GM12878 (cell line): ENCODE results near the gene PRR3. TPM values are rescaled to one million over a fixed set of nuclear protein-coding genes. Genes with fewer than 3 reads are reported as not detected.

Experiments used
- ATAC-seq: fragments of 200-7000 bp; cut with Tn5 transposase; 3 replicates; pipeline ENCODE4 v1.9.1; 2020; ENCODE audit warnings: mild to moderate bottlenecking, moderate library complexity
- BruUV-seq: library from RNA; stranded (reverse); fragments of 400-500 nt; replicated peaks from 2 replicates; lab custom pipeline; 2021; lab: Mats Ljungman, UMichigan
- CTCF ChIA-PET: fragments of 300-600 bp; sonication (Branson Sonifier 250); formaldehyde crosslinking; extraction: SDS; loops from one replicate; lab custom pipeline; 2021; ENCODE audit warnings: inconsistent platforms; lab: Yijun Ruan, JAX
- POLR2A ChIA-PET: fragments of 350-600 bp; formaldehyde crosslinking; extraction: SDS; loops from one replicate; lab custom pipeline; 2021; ENCODE audit warnings: inconsistent platforms; lab: Charles Lee
- RAD21 ChIA-PET: fragments of 300-600 bp; sonication (Branson Sonifier 250); formaldehyde crosslinking; loops from one replicate; lab custom pipeline; 2023; ENCODE audit warnings: antibody characterized with exemption; ENCODE audit not compliant: unreplicated experiment; lab: Charles Lee
- SMC1A ChIA-PET: fragments of 300-600 bp; sonication (Branson Sonifier 250); formaldehyde crosslinking; loops from one replicate; lab custom pipeline; 2023; ENCODE audit not compliant: unreplicated experiment, uncharacterized antibody; lab: Charles Lee
- DNase-seq: peaks from one replicate; pipeline ENCODE4 v3.0.0-alpha.2; 2011; ENCODE audit warnings: low read depth, low spot score
- FAIRE-seq: peaks from 3 replicates; lab custom pipeline; 2011; peaks lifted over from hg19 to GRCh38; lab: Jason Lieb, UNC
- H2AFZ ChIP-seq: 2 replicates; pipeline ENCODE4 v1.6.0; 2011; ENCODE audit warnings: low read depth, low read length, control low read depth; ENCODE audit not compliant: control insufficient read depth
- H3K27ac ChIP-seq: 2 replicates; pipeline ENCODE4 v1.5.1; 2011; ENCODE audit warnings: control low read depth; ENCODE audit not compliant: control insufficient read depth, insufficient read depth
- H3K27me3 ChIP-seq, 2 experiments: replicated peaks in 1 of 2; 2 replicates each; pipeline versions ENCODE4 v1.6.0 to v1.6.1; 2011; ENCODE audit warnings: low read length in 1 of 2; ENCODE audit not compliant: control insufficient read depth in 2 of 2, insufficient read depth in 2 of 2
- H3K36me3 ChIP-seq, 2 experiments: 2 replicates each; pipeline ENCODE4 v1.5.1; 2011; ENCODE audit warnings: low read length in 1 of 2; ENCODE audit not compliant: control insufficient read depth in 2 of 2, insufficient read depth in 2 of 2
- H3K4me1 ChIP-seq: 2 replicates; pipeline ENCODE4 v1.6.1; 2011; ENCODE audit warnings: mild to moderate bottlenecking, low read length, moderate library complexity, mixed read lengths; ENCODE audit not compliant: control insufficient read depth, insufficient read depth
- H3K4me2 ChIP-seq: 2 replicates; pipeline ENCODE4 v1.6.0; 2011; ENCODE audit warnings: control low read depth; ENCODE audit not compliant: control insufficient read depth, insufficient read depth
- H3K4me3 ChIP-seq: fragments of 200-600 bp; sonication (generic); 2 replicates; pipeline ENCODE4 v1.5.1; 2016
- H3K79me2 ChIP-seq: 2 replicates; pipeline ENCODE4 v1.6.0; 2011; ENCODE audit warnings: low read length; ENCODE audit not compliant: control insufficient read depth, insufficient read depth
- H3K9ac ChIP-seq: 2 replicates; pipeline ENCODE4 v1.8.0; 2011; ENCODE audit warnings: low read length, control low read depth, mixed read lengths; ENCODE audit not compliant: control insufficient read depth, insufficient read depth
- H3K9me3 ChIP-seq: replicated peaks from 3 replicates; pipeline ENCODE4 v1.5.1; 2011; ENCODE audit warnings: mild to moderate bottlenecking, low read length; ENCODE audit not compliant: control insufficient read depth, insufficient read depth
- H4K20me1 ChIP-seq: 2 replicates; pipeline ENCODE4 v1.6.0; 2011; ENCODE audit not compliant: control insufficient read depth, insufficient read depth
- ASH2L ChIP-seq: fragments of 300-600, 200-600 bp; sonication (generic); IDR thresholded peaks from 2 replicates; pipeline ENCODE4 v1.6.1; 2017; ENCODE audit warnings: low read depth, mild to moderate bottlenecking, borderline replicate concordance
- CBX5 ChIP-seq: sonication (generic); IDR thresholded peaks from 2 replicates; pipeline ENCODE4 v1.6.1; 2016; ENCODE audit warnings: low read depth, moderate library complexity, mild to moderate bottlenecking, inconsistent platforms
- E2F4 ChIP-seq: IDR thresholded peaks from 2 replicates; pipeline ENCODE4 v1.6.1; 2012; ENCODE audit warnings: low read depth, low read length, improper control_type of control experiment
- FOS ChIP-seq: IDR thresholded peaks from 3 replicates; pipeline ENCODE4 v1.6.1; 2011; ENCODE audit warnings: borderline replicate concordance; ENCODE audit not compliant: insufficient read length; ENCODE audit errors: extremely low read depth
- FOXM1 ChIP-seq: IDR thresholded peaks from 2 replicates; pipeline ENCODE4 v1.6.1; 2012; ENCODE audit warnings: low read depth, mild to moderate bottlenecking, inconsistent platforms, low read length, moderate library complexity
- IKZF2 ChIP-seq, 2 experiments: fragments of 450-650 bp; IDR thresholded peaks; 2 replicates each; pipeline ENCODE4 v1.6.1; 2017; ENCODE audit warnings: mild to moderate bottlenecking in 2 of 2, moderate library complexity in 2 of 2
- NFYB ChIP-seq: IDR thresholded peaks from 2 replicates; pipeline ENCODE4 v1.6.1; 2011; ENCODE audit warnings: low read depth, mild to moderate bottlenecking, low read length, improper control_type of control experiment, moderate library complexity; ENCODE audit not compliant: insufficient read depth
- WRNIP1 ChIP-seq: IDR thresholded peaks from 2 replicates; pipeline ENCODE4 v1.6.1; 2011; ENCODE audit warnings: low read depth, low read length, improper control_type of control experiment, borderline replicate concordance
- ZNF207 ChIP-seq: fragments of 450-650 bp; IDR thresholded peaks from 2 replicates; pipeline ENCODE4 v1.6.1; 2014; ENCODE audit warnings: antibody characterized with exemption, mild to moderate bottlenecking, borderline replicate concordance
- WGBS: methylation state at CpG from one replicate; pipeline ENCODE4 v1.1.6; 2016; ENCODE audit warnings: low lambda C conversion rate; ENCODE audit not compliant: insufficient replicate concordance, insufficient coverage; ENCODE audit errors: missing lambda C conversion rate; 5-methylcytosine and 5-hydroxymethylcytosine counted together
- in situ Hi-C: fragments of 300-500 bp; cut with MboI; formaldehyde crosslinking; loops from 9 replicates; pipeline ENCODE4 v1.14.3; 2018; ENCODE audit warnings: mixed read lengths
- intact Hi-C: fragments of 100-400 bp; cut with micrococcal nuclease; formaldehyde crosslinking; loops from one replicate; pipeline ENCODE4 v1.14.2; 2022; ENCODE audit not compliant: unreplicated experiment
- polyA plus RNA-seq, 11 experiments: library from polyadenylated mRNA; depleted of rRNA in 4 of 11; unstranded in 6 of 11; stranded (reverse) in 5 of 11; fragments of >200 nt; fragmentation: Nextera tagmentation in 4 of 11; fragmentation: Illumina TruSeq in 1 of 11; extraction: Ambion mirVana in 4 of 11; extraction: Trizol in 1 of 11; gene quantifications; 1 replicate in 1 of 11; 2 replicates in 10 of 11; pipeline versions ENCODE4 v1.2.1 to v1.2.3, GENCODE V29; 2011 to 2016; ENCODE audit warnings: inconsistent platforms in 2 of 11, missing spikeins in 2 of 11, low read depth in 1 of 11
- total RNA-seq, 4 experiments: library from RNA; depleted of rRNA in 3 of 4; stranded (reverse); fragments of >200 nt in 3 of 4; fragmentation: Illumina TruSeq in 1 of 4; extraction: Trizol in 1 of 4; gene quantifications; 2 replicates each; pipeline versions ENCODE4 v1.2.1 to v1.2.3, GENCODE V29; 2013 to 2021
- TF ChIP-seq, protein P1 (sequence below): fragments of 450-650 bp; IDR thresholded peaks from 2 replicates; pipeline ENCODE4 v1.6.1; 2017; ENCODE audit warnings: antibody characterized with exemption, mild to moderate bottlenecking, moderate library complexity
- TF ChIP-seq, protein P2 (sequence below): IDR thresholded peaks from 2 replicates; pipeline ENCODE4 v1.6.1; 2012; ENCODE audit warnings: improper control_type of control experiment, low read depth, low read length; ENCODE audit not compliant: insufficient replicate concordance

The PRR3 gene
- total and polyA plus RNA-seq, 10 of the 15 experiments (the other 5 are each of a cell fraction or from before 2014, with no cell fraction given), result 14.0 to 38.2 (median 20.5) TPM

GRCh38 chr6:30507849-30508827, 49.0 kb upstream of the PRR3 start:
- peaks cover 53% of the 10 kb centered on the region for H3K4me1 ChIP-seq
- FAIRE-seq, result peak; percentile 66
- intact Hi-C loops, result loop anchor here (2.0 kb wide), 2 partner anchors 19 to 21 kb away; partner anchors contain the start of gene HLA-E
- H3K27ac ChIP-seq, result peak overlapping the region; percentile 97
- in situ Hi-C loops, result no loop called here
- peak; percentile 80 for ATAC-seq
- no TSS peak for BruUV-seq
- H3K27me3 ChIP-seq, result no peaks in the 10 kb centered on the region
- no peaks in the 10 kb centered on the region for H3K9me3 ChIP-seq
- H3K36me3 ChIP-seq, result no peaks in the 10 kb centered on the region
- peak overlapping the region; percentile 31; the same call in 1 of the 2 replicates for H3K4me3 ChIP-seq
- DNase-seq, result no peak
- no peaks in the 10 kb centered on the region for H4K20me1 ChIP-seq
- CTCF ChIA-PET, result interaction anchor here (0.8 to 3.7 kb wide), 7 partner anchors 15 to 89 kb away, joined by 3 to 23 read pairs (median 7); no protein-coding TSS in a partner anchor
- 12% methylated on average over 5 of the region's 5 CpGs for WGBS
- SMC1A ChIA-PET, result interaction anchor here (0.6 to 5.1 kb wide), 11 partner anchors 8 to 210 kb away, joined by 3 to 71 read pairs (median 5); no protein-coding TSS in a partner anchor
- peak overlapping the region; percentile 75 for H3K4me2 ChIP-seq
- POLR2A ChIA-PET, result interaction anchor here (0.6 to 2.9 kb wide), 4 partner anchors 9 to 25 kb away, joined by 3 to 16 read pairs (median 11); no protein-coding TSS in a partner anchor
- H3K9ac ChIP-seq, result peak overlapping the region; percentile 67
- RAD21 ChIA-PET, result interaction anchor here (0.8 to 3.4 kb wide), 6 partner anchors 8 to 49 kb away, joined by 3 to 30 read pairs (median 6); partner anchors contain the start of gene PRR3
- H2AFZ ChIP-seq, result peak overlapping the region; percentile 26
- no peaks in the 10 kb centered on the region for H3K79me2 ChIP-seq
- TF ChIP-seq IKZF2 (IDR thresholded peaks at IDR 0.05) (peak; percentile 32 to 33; a peak in 2 of 4 replicates), FOS (no peak), FOXM1 (no peak), WRNIP1 (no peak), ASH2L (no peak), NFYB (no peak), E2F4 (no peak), ZNF207 (no peak), CBX5 (no peak)
- TF ChIP-seq, protein P1, sequence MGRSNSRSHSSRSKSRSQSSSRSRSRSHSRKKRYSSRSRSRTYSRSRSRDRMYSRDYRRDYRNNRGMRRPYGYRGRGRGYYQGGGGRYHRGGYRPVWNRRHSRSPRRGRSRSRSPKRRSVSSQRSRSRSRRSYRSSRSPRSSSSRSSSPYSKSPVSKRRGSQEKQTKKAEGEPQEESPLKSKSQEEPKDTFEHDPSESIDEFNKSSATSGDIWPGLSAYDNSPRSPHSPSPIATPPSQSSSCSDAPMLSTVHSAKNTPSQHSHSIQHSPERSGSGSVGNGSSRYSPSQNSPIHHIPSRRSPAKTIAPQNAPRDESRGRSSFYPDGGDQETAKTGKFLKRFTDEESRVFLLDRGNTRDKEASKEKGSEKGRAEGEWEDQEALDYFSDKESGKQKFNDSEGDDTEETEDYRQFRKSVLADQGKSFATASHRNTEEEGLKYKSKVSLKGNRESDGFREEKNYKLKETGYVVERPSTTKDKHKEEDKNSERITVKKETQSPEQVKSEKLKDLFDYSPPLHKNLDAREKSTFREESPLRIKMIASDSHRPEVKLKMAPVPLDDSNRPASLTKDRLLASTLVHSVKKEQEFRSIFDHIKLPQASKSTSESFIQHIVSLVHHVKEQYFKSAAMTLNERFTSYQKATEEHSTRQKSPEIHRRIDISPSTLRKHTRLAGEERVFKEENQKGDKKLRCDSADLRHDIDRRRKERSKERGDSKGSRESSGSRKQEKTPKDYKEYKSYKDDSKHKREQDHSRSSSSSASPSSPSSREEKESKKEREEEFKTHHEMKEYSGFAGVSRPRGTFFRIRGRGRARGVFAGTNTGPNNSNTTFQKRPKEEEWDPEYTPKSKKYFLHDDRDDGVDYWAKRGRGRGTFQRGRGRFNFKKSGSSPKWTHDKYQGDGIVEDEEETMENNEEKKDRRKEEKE, result no peak
- TF ChIP-seq, protein P2, sequence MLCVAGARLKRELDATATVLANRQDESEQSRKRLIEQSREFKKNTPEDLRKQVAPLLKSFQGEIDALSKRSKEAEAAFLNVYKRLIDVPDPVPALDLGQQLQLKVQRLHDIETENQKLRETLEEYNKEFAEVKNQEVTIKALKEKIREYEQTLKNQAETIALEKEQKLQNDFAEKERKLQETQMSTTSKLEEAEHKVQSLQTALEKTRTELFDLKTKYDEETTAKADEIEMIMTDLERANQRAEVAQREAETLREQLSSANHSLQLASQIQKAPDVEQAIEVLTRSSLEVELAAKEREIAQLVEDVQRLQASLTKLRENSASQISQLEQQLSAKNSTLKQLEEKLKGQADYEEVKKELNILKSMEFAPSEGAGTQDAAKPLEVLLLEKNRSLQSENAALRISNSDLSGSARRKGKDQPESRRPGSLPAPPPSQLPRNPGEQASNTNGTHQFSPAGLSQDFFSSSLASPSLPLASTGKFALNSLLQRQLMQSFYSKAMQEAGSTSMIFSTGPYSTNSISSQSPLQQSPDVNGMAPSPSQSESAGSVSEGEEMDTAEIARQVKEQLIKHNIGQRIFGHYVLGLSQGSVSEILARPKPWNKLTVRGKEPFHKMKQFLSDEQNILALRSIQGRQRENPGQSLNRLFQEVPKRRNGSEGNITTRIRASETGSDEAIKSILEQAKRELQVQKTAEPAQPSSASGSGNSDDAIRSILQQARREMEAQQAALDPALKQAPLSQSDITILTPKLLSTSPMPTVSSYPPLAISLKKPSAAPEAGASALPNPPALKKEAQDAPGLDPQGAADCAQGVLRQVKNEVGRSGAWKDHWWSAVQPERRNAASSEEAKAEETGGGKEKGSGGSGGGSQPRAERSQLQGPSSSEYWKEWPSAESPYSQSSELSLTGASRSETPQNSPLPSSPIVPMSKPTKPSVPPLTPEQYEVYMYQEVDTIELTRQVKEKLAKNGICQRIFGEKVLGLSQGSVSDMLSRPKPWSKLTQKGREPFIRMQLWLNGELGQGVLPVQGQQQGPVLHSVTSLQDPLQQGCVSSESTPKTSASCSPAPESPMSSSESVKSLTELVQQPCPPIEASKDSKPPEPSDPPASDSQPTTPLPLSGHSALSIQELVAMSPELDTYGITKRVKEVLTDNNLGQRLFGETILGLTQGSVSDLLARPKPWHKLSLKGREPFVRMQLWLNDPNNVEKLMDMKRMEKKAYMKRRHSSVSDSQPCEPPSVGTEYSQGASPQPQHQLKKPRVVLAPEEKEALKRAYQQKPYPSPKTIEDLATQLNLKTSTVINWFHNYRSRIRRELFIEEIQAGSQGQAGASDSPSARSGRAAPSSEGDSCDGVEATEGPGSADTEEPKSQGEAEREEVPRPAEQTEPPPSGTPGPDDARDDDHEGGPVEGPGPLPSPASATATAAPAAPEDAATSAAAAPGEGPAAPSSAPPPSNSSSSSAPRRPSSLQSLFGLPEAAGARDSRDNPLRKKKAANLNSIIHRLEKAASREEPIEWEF, result no peak
